Right ventricle myocardium superior (tissue), 1 donor: ENCODE results near the gene ABLIM2. TPM values are rescaled to one million over a fixed set of nuclear protein-coding genes. Genes with fewer than 3 reads are reported as not detected.

Source experiments
- ATAC-seq: fragments of 200-7000 bp; cut with Tn5 transposase; one replicate; pipeline ENCODE4 v1.9.1; 2020; ENCODE audit warnings: mild to moderate bottlenecking; ENCODE audit not compliant: poor library complexity
- DNase-seq: peaks from one replicate; pipeline ENCODE4 v3.0.0-alpha.2; 2020
- intact Hi-C: fragments of 100-400 bp; cut with DNase I; formaldehyde crosslinking; loops from one replicate; pipeline ENCODE4 v1.11.2; 2022
- total RNA-seq: library from RNA; stranded (reverse); fragmentation: NEBNext Ultra II Directional; extraction: Animal tissue kit (Norgen Biotek cat#: 25700); gene quantifications from one replicate; pipeline ENCODE4 v1.2.1, GENCODE V29; 2021
- donor health status: DM: no; HTN: yes; CAD: no; lungs with severe emphysema.

ABLIM2 gene
- total RNA-seq, 1 donor from 2014 or later, result 26.8 TPM

- intact Hi-C loops, result no loop called here
- ATAC-seq (no peak), DNase-seq (peak; percentile 36)
Observed at GRCh38 chr4:8084712-8085490, 73.7 kb downstream of the ABLIM2 start.

- ATAC-seq, result no peak
- peak; percentile 30 for DNase-seq
Observed at GRCh38 chr4:8084031-8084660, 74.5 kb downstream of the ABLIM2 start.

DNA sequence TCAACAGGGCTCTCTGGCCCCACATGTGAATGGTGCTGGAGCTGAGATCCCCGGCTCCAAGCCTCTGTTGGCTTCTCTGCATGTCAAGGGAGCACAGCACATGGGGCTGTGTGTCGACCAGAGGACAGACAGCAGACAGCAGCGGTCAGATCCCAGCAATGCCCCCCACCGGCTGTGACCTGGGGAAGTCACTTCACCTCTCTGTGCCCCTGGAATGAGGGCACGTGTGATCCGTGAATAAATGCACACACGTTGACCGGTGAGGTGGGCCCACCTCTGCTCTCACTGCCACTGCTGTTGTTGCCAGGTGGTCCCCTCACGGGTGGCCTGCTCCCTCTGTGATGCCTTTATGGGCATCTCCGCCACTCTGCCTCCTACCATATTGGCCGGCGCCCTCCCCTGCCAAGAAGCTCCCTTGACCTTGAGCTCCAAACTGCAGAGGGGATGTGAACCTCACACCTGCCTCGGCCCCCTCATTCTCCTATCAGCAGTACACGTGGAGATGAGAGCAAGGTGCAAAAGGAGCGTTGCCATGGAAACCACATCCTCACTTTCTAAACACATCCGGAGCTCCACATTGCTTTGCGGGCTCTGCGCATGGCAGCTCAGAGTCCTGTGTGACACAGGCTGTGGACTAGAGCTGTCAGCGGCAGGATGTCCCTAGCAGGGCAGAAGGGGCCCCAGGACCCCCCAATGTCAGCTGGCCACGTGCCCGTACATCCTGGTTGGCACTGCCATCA lies 75.4 kb downstream of the ABLIM2 start:
- peak; percentile 30 for DNase-seq
- ATAC-seq, result no peak
- intact Hi-C loops, result no loop called here

More at GRCh38 chr4:8084031-8084660, 74.5 kb downstream of the ABLIM2 start:
- intact Hi-C loops, result no loop called here

DNA sequence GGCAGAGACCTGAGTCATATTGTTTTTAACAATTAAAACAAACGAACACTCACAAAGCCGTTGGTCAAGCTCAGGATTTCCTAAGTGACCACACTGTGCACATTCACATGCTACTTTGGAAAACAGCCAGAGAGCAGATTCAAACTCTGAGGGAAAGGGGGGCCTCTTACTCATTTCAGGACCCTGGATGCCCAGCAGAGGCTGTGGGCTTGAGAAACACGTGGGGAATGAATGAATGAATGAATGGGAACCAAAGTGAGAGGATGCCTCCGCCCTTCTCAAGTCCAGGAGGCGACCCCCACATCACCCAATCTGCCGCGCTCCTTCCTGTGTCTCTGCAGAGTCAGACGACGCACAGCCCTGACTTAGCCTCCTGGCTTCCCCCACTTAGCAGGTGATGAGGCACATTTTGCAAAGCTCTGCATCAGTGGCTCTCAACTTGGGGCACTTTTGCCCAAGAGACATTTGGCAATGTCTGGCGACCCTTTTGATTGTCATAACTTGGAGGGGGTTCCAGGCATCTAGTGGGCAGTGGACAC lies 76.0 kb downstream of the ABLIM2 start:
- intact Hi-C loops, result no loop called here
- ATAC-seq (no peak), DNase-seq (peak; percentile 21)

- intact Hi-C loops, result no loop called here
- no peak for ATAC-seq
- DNase-seq, result peak; percentile 31
Observed at GRCh38 chr4:8081621-8082516, 76.7 kb downstream of the ABLIM2 start.

DNA sequence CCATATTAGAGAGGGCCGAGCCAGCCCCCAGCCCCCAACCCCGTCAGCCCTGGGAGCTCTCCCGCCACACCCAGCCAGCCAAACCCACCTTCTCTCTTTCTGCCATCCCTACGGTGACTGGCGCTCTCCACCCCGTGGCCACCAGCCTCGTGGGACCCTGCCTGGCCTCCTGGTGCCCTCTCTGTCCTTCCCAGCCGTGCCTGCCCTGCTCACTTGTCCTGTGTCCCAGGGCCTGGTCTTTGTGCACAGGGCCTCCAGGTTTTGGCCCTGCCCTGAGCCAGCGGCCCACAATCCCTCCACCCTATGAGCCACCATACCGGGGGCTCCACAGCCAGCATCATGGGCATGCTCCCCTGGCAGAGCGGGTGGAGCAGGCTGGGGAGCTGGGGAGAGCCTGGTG lies 77.4 kb downstream of the ABLIM2 start:
- ATAC-seq (no peak), DNase-seq (no peak)
- intact Hi-C loops, result no loop called here

GRCh38 chr4:8080754-8081065 lies 77.9 kb downstream of the ABLIM2 start:
- DNase-seq, result no peak
- no peak for ATAC-seq
- intact Hi-C loops, result no loop called here

DNA sequence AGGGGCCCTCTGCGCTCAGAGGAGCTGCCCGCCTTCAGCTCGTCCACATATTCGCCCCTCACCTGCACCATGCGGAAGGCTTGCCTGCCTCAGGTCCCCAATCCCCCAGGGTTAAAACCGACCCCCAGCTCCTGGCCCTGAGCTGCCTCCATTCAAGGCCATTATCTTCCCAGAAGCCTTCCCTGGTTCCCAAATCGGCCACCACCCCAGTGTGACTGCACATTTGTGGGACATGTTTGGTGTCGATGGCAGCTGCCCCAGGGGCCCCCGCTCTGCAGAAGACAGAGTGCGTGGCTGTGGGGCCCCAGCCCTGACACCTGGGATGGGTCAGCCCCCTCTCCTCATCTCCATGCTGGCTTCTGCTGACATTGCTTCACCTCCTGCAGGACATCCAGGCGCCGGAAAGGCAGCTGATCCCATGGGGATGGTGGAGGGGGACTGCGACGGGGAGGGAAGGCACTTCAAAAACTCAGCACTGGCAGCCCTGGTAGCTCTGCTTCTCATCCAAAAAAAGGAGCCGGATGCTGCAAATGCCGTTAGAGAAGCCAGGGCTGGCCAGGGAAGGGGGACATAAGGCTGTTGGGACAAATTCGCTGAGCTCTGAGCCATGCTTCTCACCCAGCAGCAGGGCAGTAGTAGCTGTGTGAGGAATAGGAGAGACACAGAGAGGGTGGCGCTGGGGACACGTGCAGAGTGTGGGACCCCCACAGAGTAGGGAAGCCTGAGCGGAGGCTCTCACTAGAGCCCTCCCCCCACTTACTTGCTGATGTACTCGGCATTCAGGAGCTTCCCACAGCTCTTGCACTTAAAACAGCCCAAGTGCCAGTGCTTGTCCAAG lies 78.5 kb downstream of the ABLIM2 start:
- ATAC-seq (peak; percentile 72), DNase-seq (no peak)
- intact Hi-C loops, result no loop called here

DNA sequence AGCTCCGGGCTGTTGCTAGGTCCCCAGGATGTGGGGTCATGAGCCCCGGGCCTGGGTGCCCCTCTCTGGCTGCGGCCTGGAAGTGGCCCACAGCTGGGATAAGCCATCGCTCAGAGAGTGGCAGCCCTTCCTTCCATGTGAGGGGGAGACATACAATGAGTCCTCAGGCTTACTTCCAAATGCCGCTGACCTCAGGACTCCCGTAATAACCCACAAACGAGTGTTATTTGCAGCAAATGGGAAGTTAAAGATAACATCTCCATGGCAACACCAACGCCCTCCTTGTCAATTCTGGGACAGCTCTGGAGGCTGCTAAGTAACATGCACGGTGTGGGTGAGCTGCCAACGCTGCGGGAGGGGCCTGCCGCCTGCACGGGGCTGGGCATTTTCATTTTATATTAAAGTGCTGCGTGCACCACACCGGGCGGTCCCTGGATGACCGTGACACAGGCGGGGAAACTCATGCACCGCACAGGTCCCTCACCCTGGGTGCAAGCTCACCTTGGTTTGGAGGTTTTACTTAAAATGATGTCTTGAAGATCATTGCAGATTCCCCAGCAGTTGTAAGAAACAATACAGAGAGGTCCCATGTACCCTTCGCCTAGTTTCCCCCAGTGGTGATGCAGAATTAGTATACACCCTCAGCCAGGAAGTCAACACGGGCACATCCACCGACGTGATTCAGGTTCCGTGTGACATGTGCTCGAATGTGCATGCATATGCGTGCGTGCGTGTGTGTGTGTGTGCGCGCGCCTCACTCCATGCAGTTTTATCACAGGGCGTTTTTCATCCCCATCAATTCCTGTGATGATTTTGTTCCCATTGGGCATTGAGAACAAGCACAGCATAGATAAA lies 79.4 kb downstream of the ABLIM2 start:
- intact Hi-C loops, result no loop called here
- ATAC-seq, result peak; percentile 53
- no peak for DNase-seq

GRCh38 chr4:8078610-8079015 lies 80.0 kb downstream of the ABLIM2 start:
- no peak for ATAC-seq
- DNase-seq, result no peak
- intact Hi-C loops, result no loop called here

DNA sequence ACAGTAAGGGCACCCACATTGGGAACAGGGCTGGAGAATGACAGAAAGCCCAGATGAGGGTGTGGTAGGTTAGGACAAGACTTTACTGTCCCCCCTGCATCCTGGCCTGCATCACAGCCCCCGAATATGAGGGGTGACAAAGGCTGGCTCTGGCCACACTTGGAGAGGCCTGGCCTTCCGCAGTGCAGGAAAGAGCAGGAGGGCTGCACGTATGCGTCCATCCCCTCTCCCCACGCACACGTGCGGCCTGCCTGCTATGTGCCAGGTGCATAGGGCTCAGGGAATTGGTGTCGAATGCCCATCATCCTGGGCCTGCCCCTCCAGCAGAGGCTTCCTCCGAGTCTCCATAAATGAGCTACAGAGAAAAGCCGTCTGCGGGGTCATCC lies 80.5 kb downstream of the ABLIM2 start:
- DNase-seq (no peak), ATAC-seq (no peak)
- intact Hi-C loops, result no loop called here

DNA sequence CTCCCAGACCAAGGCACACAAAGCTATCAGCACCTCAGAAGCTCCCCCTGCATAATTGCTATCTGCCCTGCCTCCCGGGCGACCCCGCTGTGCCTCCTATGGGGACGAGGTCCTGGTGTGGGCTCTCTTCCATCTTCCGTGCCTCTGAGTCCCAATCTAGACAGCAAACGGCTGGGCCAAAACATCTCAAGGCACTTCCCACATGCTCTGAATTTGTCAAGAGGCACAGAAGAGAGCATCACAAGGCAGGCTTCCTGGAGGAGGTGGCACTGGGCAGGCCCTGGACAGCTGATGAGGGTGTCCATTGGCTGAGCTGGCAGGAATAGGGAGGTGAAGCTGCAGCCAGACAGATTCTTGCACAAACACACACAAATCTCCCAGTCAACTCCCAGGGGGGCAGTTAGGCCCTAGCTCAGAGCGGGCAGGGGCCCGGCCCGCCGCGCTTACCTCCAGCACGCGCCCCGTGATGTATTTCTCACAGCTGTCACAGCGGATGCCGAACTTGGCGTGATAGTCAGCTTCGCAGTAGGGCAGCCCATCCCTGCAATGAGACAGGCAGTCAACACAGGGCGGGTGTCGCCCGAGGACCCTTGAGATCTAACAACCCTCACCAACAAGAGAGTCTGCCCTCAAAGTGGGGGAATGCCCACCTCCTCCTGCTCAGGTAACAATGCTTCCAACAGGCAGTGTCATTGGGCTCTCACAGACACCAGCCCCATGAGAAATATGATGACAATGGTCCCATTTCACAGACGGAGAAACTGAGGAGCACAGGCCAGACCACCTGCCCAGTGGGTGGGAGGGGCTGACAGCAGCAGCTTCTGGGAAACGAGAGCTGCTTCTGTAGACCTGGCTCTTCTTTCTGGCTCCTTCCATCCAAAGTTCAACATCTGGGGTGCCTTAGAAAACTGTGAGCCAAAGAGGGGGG lies 81.2 kb downstream of the ABLIM2 start:
- intact Hi-C loops, result no loop called here
- DNase-seq, result no peak
- ATAC-seq, result no peak

DNA sequence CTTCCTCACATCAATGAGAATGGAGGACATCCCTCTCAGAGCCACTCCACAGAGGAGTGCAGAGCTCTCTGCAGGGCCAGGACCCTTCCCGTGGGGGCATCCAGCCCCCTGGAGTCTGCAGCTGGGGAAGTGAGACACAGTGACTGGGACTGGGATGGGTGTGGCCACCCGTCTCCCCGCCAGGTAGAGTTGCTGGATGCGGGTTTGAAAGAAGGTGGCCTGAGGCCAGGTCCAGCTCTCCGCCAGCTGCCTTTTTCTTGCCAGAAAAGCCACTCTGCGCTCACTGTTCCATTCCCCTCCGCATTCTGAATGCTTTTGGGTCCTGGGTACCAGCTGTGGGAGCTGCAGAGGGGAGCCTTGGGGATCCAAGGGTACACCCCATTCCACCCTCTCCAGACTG lies 82.6 kb downstream of the ABLIM2 start:
- intact Hi-C loops, result no loop called here
- no peak for DNase-seq
- no peak for ATAC-seq

DNA sequence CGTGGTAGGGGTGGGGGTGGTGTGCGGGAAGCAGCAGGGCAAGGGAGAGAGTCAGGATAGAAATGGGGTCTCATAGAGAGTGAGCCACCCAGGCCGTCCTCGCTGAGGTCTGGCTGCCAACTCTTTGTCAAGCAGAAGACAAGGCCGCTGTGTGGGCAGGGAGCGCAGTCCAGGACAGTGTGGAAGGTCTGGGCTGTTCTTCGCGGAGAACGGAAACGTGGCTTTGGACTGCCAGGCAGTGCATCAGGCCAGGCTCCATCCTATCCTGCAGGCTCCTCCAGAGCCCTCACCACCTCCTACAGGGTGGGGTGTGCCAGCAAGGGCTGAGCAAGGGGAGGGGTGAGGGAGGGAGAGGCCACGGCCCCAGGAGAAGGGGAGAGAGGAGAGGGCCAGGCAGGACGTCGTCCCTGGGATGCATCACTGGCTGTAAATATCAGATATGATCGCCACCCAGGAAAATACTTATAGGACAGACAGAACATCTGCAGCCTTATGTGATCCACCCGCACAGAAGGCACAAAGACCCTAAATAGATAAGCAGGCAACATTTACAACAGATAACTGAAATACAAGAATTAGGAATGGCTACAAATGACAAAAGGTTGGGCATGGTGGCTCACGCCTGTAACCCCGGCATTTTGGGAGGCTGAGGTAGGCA lies 85.3 kb downstream of the ABLIM2 start:
- ATAC-seq (no peak), DNase-seq (no peak)
- intact Hi-C loops, result no loop called here

DNA sequence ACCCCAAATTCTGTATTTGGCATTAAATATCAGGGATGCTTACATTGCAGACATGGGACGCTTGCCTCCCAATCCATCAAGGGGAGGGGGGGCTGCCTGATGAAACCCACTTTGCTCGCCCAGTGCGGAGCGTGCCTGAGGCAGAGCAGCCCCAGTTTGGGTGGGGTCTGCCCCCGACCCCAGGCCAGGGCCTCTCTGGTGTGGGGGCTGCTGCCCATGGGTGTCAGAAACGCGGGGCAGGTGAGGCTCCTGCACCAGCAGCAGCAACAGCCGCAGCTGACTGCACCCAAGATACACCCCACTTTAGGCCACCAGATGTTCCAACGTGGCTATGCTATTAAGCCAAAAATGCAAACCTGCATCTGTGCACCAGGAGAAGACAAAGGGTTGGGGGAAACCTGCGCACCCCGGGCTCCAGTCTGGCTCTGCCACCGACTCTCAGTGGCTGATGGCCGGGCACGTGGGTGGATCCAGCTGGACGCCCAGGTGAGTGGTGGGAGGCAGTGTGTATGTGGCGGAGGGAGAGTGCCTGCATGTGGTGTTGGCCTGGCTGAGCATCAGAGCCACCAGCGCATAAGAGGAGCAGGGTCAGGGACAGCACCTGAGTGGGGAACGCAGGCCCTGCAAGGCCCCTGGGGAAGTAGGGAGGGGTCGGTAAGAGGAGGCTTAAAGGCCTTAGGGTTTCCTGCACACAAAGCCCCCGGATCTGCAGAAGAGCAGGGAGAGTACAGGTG lies 86.2 kb downstream of the ABLIM2 start:
- DNase-seq (no peak), ATAC-seq (no peak)
- intact Hi-C loops, result no loop called here
